ENCODE data around the gene IVNS1ABP.
"Not testable (repeated sequence)": the region's sequence is repeated elsewhere in the genome, so short reads cannot be mapped to it uniquely, and the experiment has no call there.

Gene IVNS1ABP

DNA sequence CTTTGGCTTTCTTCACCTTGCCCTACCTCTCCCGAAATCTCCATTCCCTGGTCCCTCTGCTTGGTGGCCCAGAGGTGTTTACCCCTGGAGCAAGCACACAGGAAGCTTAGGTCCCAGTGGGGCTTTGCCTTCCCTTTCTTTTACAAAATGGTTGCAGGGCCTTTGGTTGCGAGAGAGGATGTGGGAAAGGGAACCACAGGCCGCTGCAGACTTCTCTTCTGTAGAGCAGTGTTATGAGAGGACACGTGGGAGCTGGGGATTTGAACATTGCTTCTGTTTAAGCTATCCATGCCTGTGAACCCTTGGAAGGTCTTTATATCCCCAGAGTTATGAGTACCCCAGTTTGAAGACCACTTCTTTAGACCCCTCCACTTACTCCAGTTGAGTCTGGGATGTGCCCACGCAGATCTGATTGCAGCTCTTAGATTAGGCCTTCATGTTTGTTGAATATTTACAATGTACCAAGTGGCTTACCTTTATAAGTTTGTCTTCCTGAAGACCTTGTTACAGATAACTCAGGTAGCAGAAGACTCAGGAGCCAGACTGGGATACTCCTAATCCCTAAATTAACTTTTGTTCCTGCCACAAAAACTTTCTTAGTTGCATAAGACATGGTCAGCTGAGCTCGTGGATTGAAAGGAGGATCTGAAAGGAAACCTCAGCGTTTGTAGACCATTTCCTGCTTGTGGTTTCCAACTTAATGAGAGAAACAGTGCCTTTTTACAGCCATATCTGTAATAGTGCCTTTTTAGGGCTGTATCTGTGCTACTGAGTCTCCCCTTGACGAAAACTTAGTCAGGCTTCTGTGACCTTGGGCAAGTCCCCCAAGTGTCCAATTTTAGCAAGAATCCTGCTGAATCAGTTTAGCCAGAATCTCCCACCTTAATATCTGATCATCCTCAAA, 21.9 kb upstream of the IVNS1ABP start:
- no peak for DNase-seq

DNA sequence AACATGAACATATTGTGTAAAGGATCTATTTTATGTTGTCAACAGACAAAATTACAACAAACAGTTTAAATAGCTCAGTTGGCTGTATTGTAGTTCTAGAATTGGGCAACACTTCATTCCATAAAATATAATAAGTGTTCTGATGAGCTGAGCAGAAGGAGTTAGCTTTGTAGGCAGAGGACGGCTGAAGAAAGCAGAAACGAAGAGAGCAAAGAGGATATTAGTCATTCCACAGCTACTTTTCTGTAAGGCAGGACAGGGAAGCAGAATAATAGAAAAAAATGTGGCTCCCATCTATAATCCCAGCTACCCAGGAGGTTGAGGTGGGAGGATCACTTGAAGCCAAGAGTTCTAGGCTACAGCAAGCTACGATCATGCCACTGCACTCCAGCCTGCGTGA, 20.2 kb upstream of the IVNS1ABP start:
- DNase-seq = no peak

DNA sequence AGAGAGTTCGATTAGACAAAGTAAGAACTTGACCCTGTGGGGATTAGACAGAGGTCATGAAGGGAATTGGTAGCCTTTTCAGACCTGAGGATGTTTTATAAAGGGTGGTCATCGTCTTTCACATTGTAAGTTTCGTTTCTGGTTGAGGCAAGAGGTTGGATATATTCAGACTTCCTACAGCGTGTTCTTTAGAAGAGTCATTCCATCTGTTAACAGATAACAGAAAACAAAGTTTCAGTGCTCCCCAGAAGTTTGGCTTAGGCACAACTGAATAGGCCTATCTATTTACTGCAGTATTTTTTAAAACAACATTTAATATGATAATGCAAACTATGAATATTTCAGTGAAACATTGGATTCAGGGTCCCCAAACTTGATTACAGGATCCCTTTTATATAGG, 17.1 kb upstream of the IVNS1ABP start:
- DNase-seq = no peak

DNA sequence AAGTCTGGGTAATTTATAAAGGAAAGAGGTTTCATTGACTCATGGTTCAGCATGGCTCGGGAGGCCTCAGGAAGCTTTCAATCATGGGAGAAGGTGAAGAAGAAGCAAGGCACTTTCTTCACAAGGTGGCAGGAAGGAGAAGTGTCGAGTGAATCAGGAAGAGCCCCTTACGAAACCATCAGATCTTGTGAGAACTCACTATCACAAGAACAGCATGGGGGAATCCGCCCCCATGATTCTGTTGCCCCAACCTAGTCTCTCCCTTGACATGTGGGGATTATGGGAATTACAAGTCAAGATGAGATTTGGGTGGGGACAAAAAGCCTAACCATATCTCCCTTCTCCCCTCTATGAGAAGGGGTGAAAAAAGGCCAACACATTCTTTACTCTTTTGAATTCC, 11.2 kb upstream of the IVNS1ABP start:
- no peak for DNase-seq

DNA sequence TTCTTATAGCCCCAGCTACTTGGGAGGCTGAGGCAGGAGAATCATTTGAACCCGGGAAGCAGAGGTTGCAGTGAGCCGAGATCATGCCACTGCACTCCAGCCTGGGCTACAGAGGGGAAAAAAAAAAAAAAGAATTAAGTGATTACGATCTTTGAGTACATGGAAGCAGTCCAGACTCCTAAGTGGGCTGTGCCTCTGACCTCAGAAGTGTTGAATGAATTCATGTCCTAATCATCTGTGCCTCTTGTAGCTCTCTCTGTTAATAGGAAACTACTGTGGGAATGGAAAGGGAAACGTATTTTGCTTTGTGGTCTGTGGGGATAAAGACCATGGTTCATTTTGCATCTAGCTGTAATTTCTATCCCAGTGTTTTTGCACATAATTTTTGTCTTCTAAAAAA, 8.4 kb upstream of the IVNS1ABP start:
- DNase-seq = no peak

DNA sequence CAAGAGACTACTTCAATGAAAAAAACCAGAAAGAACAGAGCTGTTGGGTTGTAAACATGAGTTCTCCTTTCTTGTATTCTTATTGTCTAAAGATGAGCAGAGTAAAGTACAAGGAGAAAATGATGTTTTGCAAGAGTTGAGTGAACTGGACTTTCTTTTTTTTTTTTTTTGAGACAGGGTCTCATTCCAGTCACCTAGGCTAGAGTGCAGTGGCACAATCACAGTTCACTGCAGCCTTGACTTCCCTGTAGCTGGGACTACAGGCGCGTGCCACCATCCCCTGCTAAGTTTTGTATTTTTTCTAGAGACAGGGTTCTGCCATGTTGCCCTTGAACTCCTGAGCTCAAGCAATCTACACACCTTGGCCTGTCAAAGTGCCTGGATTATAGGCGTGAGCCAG, 7.1 kb upstream of the IVNS1ABP start:
- no peak for DNase-seq

DNA sequence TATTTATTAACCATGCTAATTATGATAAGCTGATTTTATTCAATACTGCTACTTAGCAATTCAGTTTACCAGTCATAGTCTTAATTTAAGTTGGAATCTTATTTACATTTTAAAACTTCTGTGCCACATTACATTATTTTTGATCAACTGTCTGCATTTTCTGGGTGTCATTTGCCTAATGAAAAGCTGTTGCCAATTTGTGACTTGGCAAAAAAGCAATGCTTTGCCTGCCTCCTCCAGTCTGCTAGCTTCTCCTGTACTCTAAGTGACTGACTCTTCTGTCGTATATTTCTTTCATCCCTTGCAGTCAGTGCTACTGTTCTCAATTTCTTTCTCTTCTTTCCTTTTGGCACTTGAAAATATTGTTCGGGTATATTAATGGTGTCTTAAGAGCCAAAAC, 5.6 kb upstream of the IVNS1ABP start:
- DNase-seq = no peak

DNA sequence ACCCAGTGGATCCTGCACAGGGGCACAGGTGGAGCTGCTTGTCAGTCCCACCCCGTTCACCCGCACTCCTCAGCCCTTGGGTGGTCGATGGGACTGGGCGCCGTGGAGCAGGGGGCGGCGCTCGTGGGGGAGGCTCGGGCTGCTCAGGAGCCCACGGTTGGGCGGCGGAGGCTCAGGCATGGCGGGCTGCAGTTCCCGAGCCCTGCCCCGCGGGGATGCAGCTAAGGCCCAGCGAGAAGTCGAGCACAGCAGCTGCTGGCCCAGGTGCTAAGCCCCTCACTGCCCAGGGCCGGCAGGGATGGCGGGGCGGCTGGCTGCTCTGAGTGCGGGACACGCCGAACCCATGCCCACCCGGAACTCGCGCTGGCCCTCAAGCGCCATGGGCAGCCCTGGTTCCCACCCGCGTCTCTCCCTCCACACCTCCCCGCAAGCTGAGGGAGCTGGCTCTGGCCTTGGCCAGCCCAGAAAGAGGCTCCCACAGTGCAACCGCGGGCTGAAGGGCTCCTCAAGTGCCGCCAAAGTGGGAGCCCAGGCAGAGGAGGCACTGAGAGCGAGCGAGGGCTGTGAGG, 4.7 kb upstream of the IVNS1ABP start:
- DNase-seq = not testable (repeated sequence)

DNA sequence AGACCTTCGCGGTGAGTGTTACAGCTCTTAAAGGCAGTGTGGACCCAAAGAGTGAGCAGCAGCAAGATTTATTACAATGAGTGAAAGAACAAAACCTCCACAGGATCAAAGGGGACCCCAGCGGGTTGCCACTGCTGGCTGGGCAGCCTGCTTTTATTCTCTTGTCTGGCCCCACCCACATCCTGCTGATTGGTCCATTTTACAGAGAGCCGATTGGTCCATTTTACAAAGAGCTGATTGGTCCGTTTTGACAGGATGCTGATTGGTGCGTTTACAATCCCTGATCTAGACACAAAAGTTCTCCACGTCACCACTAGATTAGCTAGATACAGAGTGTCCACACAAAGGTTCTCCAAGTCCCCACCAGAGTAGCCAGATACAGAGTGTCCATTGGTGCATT, 4.1 kb upstream of the IVNS1ABP start:
- not testable (repeated sequence) for DNase-seq

DNA sequence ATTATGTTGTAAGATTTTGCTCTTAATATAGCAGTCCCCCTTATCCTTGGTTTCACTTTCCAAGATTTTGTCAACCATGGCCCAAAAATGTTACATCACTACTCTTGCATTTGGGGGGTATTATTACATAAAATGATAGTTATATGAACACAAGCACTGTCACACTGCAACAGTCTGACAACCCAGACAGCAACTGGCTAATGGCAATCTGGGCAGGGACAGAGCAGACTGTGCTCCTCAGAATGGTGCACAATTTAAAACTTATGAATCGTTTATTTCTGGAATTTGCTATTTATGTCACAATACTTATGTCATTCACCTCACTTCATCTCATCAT, 2.1 kb upstream of the IVNS1ABP start:
- no peak for DNase-seq

DNA sequence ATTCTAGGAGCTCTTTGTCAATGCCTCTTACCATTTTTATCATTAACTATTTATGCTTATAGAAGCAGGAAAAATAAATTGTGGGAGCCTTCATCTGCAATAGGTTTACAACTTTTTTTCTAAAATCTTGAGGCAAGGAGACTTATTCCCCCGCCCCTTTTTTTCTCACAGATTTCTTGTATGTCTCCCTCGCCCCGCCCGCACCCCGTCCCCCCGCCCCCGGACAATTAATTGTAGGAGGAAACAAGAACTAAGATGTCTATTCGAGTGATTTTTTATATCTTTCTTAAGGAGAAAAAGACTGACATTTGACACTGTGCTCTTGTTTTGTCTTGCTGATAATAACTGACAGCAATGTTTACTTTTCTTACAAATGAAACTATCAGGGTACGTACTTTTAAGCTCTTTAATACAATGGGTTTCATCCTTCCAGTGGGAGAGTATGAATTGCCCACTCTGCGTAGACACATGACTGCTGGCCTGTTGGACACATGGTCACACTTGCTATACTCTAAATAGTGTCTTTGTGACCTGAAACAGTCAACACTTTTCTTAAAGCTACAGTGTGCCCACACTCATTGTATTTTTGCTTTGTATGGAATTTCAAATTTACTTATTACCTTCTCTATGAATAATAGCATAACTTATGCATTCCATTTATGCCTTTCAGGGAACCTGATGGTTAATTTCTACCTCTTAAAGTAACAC, 1.5 kb upstream of the IVNS1ABP start:
- no peak for DNase-seq

DNA sequence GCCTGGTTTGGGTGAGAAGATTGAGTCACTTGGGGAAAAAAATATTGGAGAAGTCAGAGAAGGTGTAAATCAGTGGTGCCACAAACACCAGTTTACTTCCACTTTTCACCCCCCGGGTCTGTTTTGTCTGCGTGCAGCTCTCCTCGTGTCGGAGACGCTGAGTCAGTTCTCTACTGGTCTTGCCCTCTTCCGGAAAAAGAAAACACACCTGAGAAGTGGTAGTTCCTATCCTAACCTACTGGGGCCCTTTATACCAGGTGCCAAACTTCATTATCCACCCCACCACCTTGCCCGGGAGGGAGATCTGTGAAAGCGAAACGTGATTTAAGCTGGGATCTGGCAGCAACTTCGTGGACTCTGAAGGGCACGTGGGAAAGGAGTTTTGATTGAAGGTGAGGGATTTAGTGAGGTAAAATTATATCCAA, 855 bp upstream of the IVNS1ABP start:
- DNase-seq = no peak

DNA sequence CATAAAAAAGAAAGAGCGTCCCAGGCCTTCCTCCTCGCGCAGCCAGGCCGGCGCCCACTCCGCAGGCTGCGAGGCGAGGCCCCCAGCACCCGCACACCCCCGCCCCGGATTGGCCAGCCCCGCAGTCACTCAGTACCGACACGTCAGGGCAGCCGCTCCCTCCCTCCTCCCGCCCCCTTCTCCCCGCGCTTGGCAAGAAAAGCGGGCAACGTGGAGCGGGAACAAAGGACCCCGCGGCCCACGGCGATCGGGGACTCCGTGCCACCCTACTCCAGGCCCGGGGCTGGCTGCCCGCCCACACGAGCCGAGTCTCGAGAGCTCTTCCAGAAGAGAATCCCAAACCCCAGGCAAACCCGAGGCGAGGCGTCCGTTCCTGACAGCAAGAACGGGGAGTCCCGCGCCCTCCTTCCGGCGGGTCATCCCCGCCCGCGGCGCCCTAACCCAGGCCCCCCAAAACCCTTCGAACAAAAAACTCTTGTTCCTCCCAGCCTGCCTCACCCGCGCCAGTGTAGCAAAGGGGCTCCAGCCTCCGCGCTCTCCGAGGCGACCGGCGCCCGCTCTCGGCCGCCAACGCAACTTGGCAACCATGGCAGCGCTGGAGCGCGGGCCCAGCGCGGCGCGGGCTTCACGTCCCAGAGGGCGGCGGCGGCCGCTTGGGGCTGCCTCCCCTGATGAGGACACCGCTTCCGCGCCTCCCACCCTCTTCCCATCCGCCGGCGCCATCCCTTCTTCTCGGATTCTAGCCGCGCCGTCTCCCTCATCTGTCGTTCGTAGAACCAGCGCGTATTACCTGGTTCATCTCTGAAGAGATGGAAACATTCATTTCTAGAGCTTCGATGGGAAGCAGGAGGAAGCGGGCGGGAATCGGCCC, 645 bp downstream of the IVNS1ABP start:
- DNase-seq = peak; percentile 93

DNA sequence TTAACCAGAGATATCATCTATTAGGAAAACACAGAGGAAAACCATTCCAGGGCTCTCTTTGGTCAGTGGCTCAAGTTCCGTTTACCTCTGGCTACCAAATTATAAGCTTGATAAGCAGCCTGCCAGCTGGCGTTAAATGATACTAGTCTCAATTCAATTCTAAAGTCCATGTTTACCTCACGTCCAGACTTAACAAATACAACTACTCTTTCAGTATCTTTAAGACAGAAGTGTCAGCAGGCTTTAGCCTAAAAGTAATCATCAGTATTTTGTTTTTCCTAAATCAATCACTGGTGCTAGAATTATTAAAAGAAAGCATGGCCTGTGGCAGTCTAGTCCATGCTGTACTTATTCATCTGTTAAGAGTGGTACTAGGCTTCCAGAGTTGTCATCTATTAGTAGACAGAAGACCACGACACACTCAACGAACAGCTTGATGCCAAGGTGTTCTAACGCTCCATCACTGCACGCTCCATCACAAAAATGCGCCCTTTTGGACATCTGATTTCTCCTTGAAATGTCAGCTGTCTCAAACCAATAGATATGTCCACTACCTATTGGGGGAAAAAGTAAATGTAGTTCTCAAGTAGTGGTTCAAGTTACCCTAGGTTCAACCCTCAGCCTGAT, 1.5 kb downstream of the IVNS1ABP start:
- no peak for DNase-seq

DNA sequence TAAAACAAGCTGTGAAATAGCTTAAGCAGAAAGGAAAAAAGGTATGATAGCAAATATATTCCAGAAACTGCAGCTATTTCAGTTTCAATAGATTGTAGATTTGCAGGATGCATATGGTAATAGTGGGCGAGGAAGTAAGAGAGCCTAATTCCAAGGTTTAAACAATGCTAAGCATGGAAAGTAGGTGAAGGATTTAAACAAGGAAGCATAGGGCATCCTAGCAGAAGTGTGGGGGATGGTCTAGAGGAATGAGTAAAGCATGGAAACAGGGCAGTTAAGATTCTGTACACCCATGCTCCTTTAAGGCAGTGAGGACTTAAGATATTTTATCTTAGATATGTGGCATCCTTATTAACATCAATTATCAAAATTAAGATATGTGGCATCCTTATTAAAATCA, 2.6 kb downstream of the IVNS1ABP start:
- no peak for DNase-seq

DNA sequence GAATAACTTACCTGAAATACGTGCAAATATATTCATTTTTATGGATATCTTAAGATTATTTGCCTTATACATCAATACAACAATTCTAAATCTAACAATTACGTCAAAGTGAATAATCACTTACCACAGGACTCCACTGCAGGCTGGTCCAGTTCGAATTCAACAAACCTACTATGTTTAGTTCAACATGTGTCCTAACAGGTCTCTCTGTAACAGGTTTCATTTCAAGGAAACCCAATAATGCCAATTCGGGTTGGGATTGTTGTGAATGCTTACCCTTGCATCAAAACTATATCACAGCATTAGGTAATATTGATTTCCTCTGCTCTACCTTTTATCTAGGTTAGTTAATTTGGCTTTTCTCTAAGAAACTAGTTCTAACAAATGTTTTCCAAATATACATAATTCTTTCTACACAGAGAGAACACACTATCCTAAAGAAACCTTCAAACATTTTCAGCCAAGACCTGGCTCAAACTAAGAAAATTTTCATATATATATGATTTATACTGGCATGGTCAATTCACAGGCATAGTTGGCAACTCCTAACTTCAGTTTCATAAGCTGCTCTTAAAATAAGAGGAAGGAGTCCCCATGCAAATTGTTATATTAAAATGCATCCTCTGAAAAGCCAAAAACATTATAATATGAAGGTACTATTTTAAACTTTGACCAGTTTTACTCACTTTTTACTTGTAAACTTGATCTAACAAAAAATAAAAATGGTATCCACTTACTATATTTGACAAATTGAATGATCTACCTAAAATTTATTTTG, 4.5 kb downstream of the IVNS1ABP start:
- DNase-seq = no peak

DNA sequence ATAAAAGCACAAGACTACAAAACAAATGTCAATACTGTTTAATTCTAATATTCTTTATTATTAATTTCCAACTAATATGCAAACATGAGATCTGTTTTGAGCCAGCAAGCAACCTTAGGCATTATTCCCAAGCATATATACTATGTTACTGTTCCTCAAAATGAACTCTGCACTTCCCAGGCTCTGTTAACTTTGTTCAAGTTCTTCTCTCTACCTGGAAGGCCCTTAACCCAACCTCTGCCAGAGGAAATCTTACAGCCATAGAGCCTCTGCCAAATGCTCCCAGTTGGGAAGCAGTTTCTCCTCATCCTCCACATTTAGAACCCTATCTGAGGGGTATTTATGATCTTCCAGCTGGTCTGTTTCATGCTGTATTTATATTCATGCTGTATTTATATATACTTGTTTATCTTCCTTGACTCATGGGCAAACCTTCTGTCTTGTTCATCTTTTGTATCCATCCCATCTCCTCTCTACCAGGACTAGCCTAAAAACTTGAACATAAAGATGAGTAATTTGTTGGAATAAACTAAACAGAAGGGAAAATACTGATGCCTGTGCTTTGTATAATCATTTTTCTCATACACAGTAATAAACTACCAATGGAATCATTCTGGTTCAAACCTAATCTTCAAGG, 5.3 kb downstream of the IVNS1ABP start:
- no peak for DNase-seq

DNA sequence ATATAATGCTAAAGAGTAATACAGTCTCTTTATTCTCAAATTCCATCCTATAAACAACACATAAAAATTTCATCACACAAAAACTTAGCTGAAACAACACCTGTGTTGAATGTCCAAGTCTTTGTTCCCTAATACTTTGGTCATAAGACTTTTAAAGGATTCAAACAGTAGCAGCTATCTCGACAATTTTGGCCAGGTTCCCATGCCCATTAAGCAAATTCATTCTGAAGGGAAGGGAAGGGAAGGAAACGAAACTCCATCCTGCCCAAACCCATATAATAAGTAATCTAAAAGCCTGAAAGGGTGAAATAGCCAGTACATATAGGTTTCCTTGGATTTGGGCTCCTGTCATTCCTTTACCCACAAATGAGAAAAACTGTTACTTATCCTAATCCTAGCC, 7.5 kb downstream of the IVNS1ABP start:
- no peak for DNase-seq

DNA sequence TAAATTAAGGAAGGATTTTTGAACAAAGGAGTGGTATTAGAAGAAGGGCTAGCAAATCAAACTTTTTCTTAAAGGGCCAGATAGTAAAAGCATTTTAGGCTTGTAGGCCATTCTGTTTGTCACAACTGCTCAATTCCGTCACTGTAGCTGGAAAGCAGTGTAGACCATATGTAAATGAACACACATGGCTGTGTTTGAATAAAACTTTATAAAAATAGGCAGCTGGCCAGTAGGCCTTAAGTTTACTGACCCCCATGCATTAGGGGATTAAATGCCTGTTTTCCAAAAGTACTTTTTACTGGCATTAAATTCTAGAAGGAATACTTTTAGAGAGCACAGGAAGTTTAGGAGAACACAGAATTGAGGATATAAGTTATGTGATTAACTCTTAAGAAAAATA, 8.9 kb downstream of the IVNS1ABP start:
- DNase-seq = no peak

DNA sequence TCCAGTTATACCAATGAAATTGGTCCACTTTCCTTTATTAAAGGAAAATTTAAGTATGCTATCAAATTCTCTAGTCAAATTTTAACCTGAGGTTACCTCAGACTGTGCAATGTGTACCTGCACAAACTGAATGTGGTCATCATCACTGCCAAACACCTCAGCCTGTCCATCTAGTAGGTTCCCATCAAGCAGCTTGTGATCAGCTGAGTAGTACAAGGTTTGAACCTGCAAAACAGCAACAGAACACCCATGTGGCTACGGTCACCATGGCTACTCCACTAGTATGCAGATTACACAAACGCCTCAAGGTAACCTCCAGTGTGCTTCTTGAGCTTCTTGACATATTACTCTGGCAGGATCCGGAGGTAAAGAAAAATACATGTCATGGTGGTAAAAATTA, 11.6 kb downstream of the IVNS1ABP start:
- no peak for DNase-seq

DNA sequence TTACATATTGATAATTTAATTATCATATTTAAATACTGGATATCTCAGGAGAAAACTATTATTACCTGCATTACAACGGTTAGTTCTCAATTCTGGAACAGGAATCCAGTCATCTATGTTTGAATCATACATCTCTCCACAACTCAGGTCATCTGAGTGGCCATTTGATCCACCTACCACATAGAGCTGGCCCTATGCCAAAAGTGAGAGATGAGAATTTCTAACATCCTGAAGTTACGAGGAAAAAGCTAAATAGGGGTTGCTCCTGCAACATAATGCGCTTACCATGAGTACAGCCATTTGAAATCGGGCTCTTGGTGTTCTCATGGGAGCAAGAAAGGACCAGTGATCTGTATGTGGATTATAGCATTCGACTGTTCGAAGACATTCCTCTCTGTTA, 16.9 kb downstream of the IVNS1ABP start:
- DNase-seq = no peak

Data from right kidney (tissue), 1 donor.